SK-N-SH (cell line): ENCODE data around the gene VARS1. TPM values are rescaled to one million over a fixed set of nuclear protein-coding genes. Genes with fewer than 3 reads are reported as not detected.

Experiments used
- CTCF ChIA-PET: fragments of 300-600, 350-600 bp; formaldehyde crosslinking; extraction: SDS; loops from one replicate; lab custom pipeline; 2021; lab: Yijun Ruan, JAX
- POLR2A ChIA-PET: fragments of 350-600 bp; sonication (Branson Sonifier 250); formaldehyde crosslinking; extraction: SDS; loops from one replicate; lab custom pipeline; 2020; ENCODE audit warnings: antibody characterized with exemption, inconsistent platforms; lab: Yijun Ruan, JAX
- DNase-seq: peaks from one replicate; pipeline ENCODE4 v3.0.0; 2012
- H2AFZ ChIP-seq: fragments of 200-600 bp; sonication (generic); 2 replicates; pipeline ENCODE4 v1.8.1; 2016; ENCODE audit warnings: antibody characterized with exemption, mild to moderate bottlenecking, low read depth
- H3F3A ChIP-seq: fragments of 200-600 bp; sonication (generic); replicated peaks from 2 replicates; pipeline ENCODE3; 2016; ENCODE audit warnings: antibody characterized with exemption, mild to moderate bottlenecking; ENCODE audit not compliant: insufficient read depth
- H3K27ac ChIP-seq, 2 experiments: fragments of 200-500 bp in 1 of 2; fragments of 200-600 bp in 1 of 2; sonication (Bioruptor generic) in 1 of 2; sonication (generic), shearing (Covaris generic) in 1 of 2; 2 replicates each; pipeline versions ENCODE4 v1.5.1 to v1.6.1; 2014 to 2016; ENCODE audit warnings: low read depth in 2 of 2, inconsistent platforms in 1 of 2, low read length in 1 of 2, mild to moderate bottlenecking in 1 of 2, mixed read lengths in 1 of 2
- H3K27me3 ChIP-seq: fragments of 200-600 bp; sonication (generic), shearing (Covaris generic); 2 replicates; pipeline ENCODE4 v1.6.1; 2016; ENCODE audit warnings: mixed run types; ENCODE audit not compliant: insufficient read depth
- H3K36me3 ChIP-seq, 2 experiments: fragments of 200-500 bp in 1 of 2; fragments of 200-600 bp in 1 of 2; sonication (Bioruptor generic) in 1 of 2; sonication (generic) in 1 of 2; replicated peaks in 1 of 2; 2 replicates each; pipeline versions ENCODE3 to v1.5.1; 2014 to 2016; ENCODE audit warnings: low read length in 1 of 2, mild to moderate bottlenecking in 1 of 2; ENCODE audit not compliant: insufficient read depth in 2 of 2, control insufficient read depth in 1 of 2
- H3K4me1 ChIP-seq, 2 experiments: fragments of 200-500 bp in 1 of 2; fragments of 200-600 bp in 1 of 2; sonication (Bioruptor generic) in 1 of 2; sonication (generic), shearing (Covaris generic) in 1 of 2; 2 replicates each; pipeline versions ENCODE4 v1.5.1 to v1.6.1; 2014 to 2016; ENCODE audit warnings: low read depth in 1 of 2, low read length in 1 of 2, mixed run types in 1 of 2; ENCODE audit not compliant: insufficient read depth in 2 of 2, control insufficient read depth in 1 of 2
- H3K4me2 ChIP-seq: fragments of 200-600 bp; sonication (generic), shearing (Covaris generic); 2 replicates; pipeline ENCODE4 v1.6.1; 2017; ENCODE audit warnings: mixed run types
- H3K4me3 ChIP-seq, 2 experiments: fragments of 200-500 bp in 1 of 2; fragments of 200-600 bp in 1 of 2; sonication (Bioruptor generic) in 1 of 2; sonication (generic), shearing (Covaris generic) in 1 of 2; 2 replicates each; pipeline versions ENCODE4 v1.5.1 to v1.8.1; 2014 to 2016; ENCODE audit warnings: low read depth in 2 of 2, inconsistent platforms in 1 of 2, low read length in 1 of 2, mild to moderate bottlenecking in 1 of 2, mixed read lengths in 1 of 2, moderate library complexity in 1 of 2
- H3K79me2 ChIP-seq: fragments of 200-600 bp; sonication (generic); 2 replicates; pipeline ENCODE4 v1.8.1; 2017; ENCODE audit warnings: mild to moderate bottlenecking; ENCODE audit not compliant: insufficient read depth
- H3K9ac ChIP-seq: fragments of 200-600 bp; sonication (generic); 2 replicates; pipeline ENCODE4 v1.6.1; 2017; ENCODE audit warnings: mixed run types
- H3K9me2 ChIP-seq: fragments of 200-600 bp; sonication (generic); 2 replicates; pipeline ENCODE4 v1.6.1; 2017; ENCODE audit warnings: mixed run types
- H3K9me3 ChIP-seq: fragments of 200-600 bp; sonication (generic); 2 replicates; pipeline ENCODE4 v1.6.1; 2017; ENCODE audit warnings: mixed run types, mild to moderate bottlenecking, moderate library complexity
- H4K20me1 ChIP-seq: fragments of 200-600 bp; sonication (generic); 2 replicates; pipeline ENCODE4 v1.6.1; 2017; ENCODE audit warnings: mild to moderate bottlenecking, mixed run types; ENCODE audit not compliant: insufficient read depth
- CHD2 ChIP-seq: fragments of 150-350 bp; IDR thresholded peaks from 2 replicates; pipeline ENCODE4 v1.6.1; 2018; ENCODE audit warnings: low read length; ENCODE audit not compliant: partially characterized antibody
- EP300 ChIP-seq, 2 experiments: IDR thresholded peaks; 2 replicates each; pipeline versions ENCODE4 v1.4.0 to v1.6.1; 2012; ENCODE audit warnings: borderline replicate concordance in 1 of 2, low read depth in 1 of 2, low read length in 1 of 2
- EZH2phosphoT487 ChIP-seq: fragments of 200-600 bp; sonication (generic); IDR thresholded peaks from 2 replicates; pipeline ENCODE4 v1.6.1; 2017; ENCODE audit warnings: low read depth, mixed run types, mild to moderate bottlenecking, antibody characterized with exemption, moderate library complexity, borderline replicate concordance
- FOSL2 ChIP-seq: IDR thresholded peaks from 2 replicates; pipeline ENCODE4 v1.4.0; 2012; ENCODE audit warnings: low read depth, mild to moderate bottlenecking, moderate library complexity, borderline replicate concordance
- FOXM1 ChIP-seq: IDR thresholded peaks from 2 replicates; pipeline ENCODE4 v1.4.0; 2012; ENCODE audit warnings: low read depth, mild to moderate bottlenecking
- MEF2A ChIP-seq: IDR thresholded peaks from 2 replicates; pipeline ENCODE4 v1.4.0; 2012; ENCODE audit warnings: low read depth, borderline replicate concordance
- NFIC ChIP-seq: IDR thresholded peaks from 2 replicates; pipeline ENCODE4 v1.4.0; 2012; ENCODE audit warnings: borderline replicate concordance
- NRF1 ChIP-seq: IDR thresholded peaks from 2 replicates; pipeline ENCODE4 v1.6.1; 2012; ENCODE audit warnings: low read depth, mild to moderate bottlenecking, low read length
- POLR2AphosphoS5 ChIP-seq: IDR thresholded peaks from 2 replicates; pipeline ENCODE4 v1.6.1; 2012; ENCODE audit warnings: low read depth, low read length
- RAD21 ChIP-seq: IDR thresholded peaks from 2 replicates; pipeline ENCODE4 v1.6.1; 2012; ENCODE audit warnings: mild to moderate bottlenecking, low read length
- RFX5 ChIP-seq: IDR thresholded peaks from 2 replicates; pipeline ENCODE4 v1.6.1; 2012; ENCODE audit warnings: mild to moderate bottlenecking, improper control_type of control experiment, low read length
- RXRA ChIP-seq: IDR thresholded peaks from 2 replicates; pipeline ENCODE4 v1.4.0; 2012; ENCODE audit warnings: low read depth, mild to moderate bottlenecking, borderline replicate concordance
- TCF12 ChIP-seq: IDR thresholded peaks from 2 replicates; pipeline ENCODE4 v1.4.0; 2012
- TEAD4 ChIP-seq: IDR thresholded peaks from 2 replicates; pipeline ENCODE4 v1.4.0; 2012; ENCODE audit warnings: mild to moderate bottlenecking, borderline replicate concordance; ENCODE audit not compliant: insufficient read depth
- WGBS: methylation state at CpG from one replicate; pipeline ENCODE4 v1.1.6; 2017; ENCODE audit warnings: low lambda C conversion rate; 5-methylcytosine and 5-hydroxymethylcytosine counted together
- polyA plus RNA-seq, 3 experiments: library from polyadenylated mRNA; depleted of rRNA; stranded (reverse); fragments of >200 nt; gene quantifications; 2 replicates each; pipeline ENCODE4 v1.2.3, GENCODE V29; 2012
- TF ChIP-seq, protein P1 (sequence below): fragments of 150-350 bp; IDR thresholded peaks from 2 replicates; pipeline ENCODE4 v1.6.1; 2017; ENCODE audit warnings: antibody characterized with exemption, low read length, low read depth, borderline replicate concordance
- TF ChIP-seq, protein P2 (sequence below): IDR thresholded peaks from 2 replicates; pipeline ENCODE4 v1.4.0; 2012; ENCODE audit warnings: low read depth, borderline replicate concordance
- TF ChIP-seq, protein P3 (sequence below): IDR thresholded peaks from 2 replicates; pipeline ENCODE4 v1.4.0; 2012; ENCODE audit warnings: low read depth, borderline replicate concordance
- TF ChIP-seq, protein P4 (sequence below): fragments of 200-600 bp; sonication (generic); IDR thresholded peaks from 2 replicates; pipeline ENCODE4 v1.6.1; 2017; ENCODE audit warnings: antibody characterized with exemption, mild to moderate bottlenecking, moderate library complexity
- TF ChIP-seq, protein P5 (sequence below): IDR thresholded peaks from 2 replicates; pipeline ENCODE4 v1.4.0; 2012; ENCODE audit warnings: low read depth
- TF ChIP-seq, protein P6 (sequence below): IDR thresholded peaks from 2 replicates; pipeline ENCODE4 v1.6.1; 2012; ENCODE audit warnings: mild to moderate bottlenecking, low read depth, low read length, moderate library complexity

VARS1 gene
- polyA plus RNA-seq, 1 of the 3 experiments (the other 2 are of a cell fraction), result 35.1 TPM

DNA sequence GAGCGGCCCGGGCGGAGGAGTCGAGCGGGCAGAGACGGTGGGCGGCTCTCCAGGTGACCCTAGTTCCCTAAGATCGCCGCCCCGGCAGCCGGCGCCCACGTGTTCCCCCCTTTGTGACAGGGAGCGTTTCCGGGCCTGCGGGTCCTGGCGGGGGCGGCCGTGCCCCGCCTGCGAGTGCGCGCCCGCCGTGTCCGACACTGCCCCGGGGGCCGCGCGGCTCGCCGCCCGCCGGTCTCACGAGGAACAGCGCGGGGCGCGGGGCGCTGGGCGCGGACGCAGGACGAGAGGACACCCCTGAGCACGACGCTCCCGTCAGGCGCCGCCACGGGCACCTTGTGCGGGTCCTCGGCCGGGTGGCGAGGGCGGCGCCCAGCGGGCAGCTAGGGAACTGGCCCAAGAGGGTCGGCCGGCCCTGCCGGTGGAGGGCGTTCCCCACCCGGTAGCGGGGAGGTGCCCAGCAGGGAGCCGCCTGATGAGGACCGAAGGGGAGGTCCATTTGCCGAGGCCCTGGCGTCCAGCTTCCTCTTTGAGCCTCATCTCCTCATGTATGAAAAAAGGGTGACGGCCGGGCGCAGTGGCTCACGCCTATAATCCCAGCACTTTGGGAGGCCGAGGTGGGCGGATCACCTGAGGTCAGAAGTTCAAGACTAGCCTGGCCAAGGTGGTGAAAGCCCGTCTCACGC, at the start of gene VARS1 (continued):
- TF ChIP-seq, protein P1, sequence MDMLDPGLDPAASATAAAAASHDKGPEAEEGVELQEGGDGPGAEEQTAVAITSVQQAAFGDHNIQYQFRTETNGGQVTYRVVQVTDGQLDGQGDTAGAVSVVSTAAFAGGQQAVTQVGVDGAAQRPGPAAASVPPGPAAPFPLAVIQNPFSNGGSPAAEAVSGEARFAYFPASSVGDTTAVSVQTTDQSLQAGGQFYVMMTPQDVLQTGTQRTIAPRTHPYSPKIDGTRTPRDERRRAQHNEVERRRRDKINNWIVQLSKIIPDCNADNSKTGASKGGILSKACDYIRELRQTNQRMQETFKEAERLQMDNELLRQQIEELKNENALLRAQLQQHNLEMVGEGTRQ, result no peak
- TF ChIP-seq NFIC (no peak), CHD2 (no peak), MEF2A (no peak), RAD21 (peak; percentile 53), FOXM1 (no peak)
- TF ChIP-seq, protein P2, sequence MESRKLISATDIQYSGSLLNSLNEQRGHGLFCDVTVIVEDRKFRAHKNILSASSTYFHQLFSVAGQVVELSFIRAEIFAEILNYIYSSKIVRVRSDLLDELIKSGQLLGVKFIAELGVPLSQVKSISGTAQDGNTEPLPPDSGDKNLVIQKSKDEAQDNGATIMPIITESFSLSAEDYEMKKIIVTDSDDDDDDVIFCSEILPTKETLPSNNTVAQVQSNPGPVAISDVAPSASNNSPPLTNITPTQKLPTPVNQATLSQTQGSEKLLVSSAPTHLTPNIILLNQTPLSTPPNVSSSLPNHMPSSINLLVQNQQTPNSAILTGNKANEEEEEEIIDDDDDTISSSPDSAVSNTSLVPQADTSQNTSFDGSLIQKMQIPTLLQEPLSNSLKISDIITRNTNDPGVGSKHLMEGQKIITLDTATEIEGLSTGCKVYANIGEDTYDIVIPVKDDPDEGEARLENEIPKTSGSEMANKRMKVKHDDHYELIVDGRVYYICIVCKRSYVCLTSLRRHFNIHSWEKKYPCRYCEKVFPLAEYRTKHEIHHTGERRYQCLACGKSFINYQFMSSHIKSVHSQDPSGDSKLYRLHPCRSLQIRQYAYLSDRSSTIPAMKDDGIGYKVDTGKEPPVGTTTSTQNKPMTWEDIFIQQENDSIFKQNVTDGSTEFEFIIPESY, result no peak
- TF ChIP-seq, protein P3, sequence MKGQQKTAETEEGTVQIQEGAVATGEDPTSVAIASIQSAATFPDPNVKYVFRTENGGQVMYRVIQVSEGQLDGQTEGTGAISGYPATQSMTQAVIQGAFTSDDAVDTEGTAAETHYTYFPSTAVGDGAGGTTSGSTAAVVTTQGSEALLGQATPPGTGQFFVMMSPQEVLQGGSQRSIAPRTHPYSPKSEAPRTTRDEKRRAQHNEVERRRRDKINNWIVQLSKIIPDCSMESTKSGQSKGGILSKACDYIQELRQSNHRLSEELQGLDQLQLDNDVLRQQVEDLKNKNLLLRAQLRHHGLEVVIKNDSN, result peak; percentile 65; the same call in 1 of the 2 replicates

DNA sequence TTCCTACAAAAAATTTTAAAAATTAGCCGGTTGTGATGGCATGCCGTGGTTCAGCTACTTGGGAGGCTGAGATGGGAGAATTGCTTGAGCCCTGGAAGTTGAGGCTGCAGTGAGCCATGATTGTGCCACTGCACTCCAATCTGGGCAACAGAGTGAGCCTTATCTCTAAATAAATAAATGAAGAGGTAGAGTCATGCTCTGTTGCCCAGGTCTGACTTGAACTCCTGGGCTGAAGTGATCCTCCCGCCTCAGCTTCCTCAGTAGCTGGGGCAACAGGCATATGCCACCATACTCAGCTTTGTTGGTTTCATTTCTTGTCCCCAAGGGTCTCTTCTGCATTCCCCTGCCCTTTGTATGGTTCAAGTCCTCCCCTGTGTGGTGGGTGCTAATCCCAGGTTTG, 49.0 kb upstream of the VARS1 start:
- Histone ChIP-seq H3K4me3 (no peak overlapping the region), H3K9ac (no peak overlapping the region), H4K20me1 (peaks cover 15% of the 10 kb centered on the region), H3K27ac (no peak overlapping the region), H3K4me2 (no peak overlapping the region), H3F3A (peaks cover 39% of the 10 kb centered on the region), H3K79me2 (no peaks in the 10 kb centered on the region), H3K27me3 (no peaks in the 10 kb centered on the region), H3K9me3 (no peaks in the 10 kb centered on the region), H3K9me2 (no peaks in the 10 kb centered on the region), H3K4me1 (no peaks in the 10 kb centered on the region), H2AFZ (no peak overlapping the region), H3K36me3 (peaks cover 4 to 16% of the 10 kb centered on the region in 2 experiments)
- ChIA-PET POLR2A (interaction anchor here (0.6 kb wide), 1 partner anchor 105 kb away, joined by 3 read pairs; the partner anchor contains the start of gene MSH5), CTCF (interaction anchor here (1.3 kb wide), 1 partner anchor 19 kb away, joined by 3 read pairs; no protein-coding TSS in a partner anchor)
- WGBS, result 97% methylated on average over 3 of the region's 3 CpGs
- no peak for DNase-seq
- TF ChIP-seq EZH2phosphoT487 (no peak), TEAD4 (no peak), POLR2AphosphoS5 (no peak), RAD21 (no peak), NRF1 (no peak), FOSL2 (no peak), RFX5 (no peak), RXRA (no peak), FOXM1 (no peak), EP300 (IDR thresholded peaks at IDR 0.05; ENCODE audit: borderline replicate concordance in 1 of 2, low read depth in 1 of 2, low read length in 1 of 2) (no peak), TCF12 (no peak)
- TF ChIP-seq, protein P4, sequence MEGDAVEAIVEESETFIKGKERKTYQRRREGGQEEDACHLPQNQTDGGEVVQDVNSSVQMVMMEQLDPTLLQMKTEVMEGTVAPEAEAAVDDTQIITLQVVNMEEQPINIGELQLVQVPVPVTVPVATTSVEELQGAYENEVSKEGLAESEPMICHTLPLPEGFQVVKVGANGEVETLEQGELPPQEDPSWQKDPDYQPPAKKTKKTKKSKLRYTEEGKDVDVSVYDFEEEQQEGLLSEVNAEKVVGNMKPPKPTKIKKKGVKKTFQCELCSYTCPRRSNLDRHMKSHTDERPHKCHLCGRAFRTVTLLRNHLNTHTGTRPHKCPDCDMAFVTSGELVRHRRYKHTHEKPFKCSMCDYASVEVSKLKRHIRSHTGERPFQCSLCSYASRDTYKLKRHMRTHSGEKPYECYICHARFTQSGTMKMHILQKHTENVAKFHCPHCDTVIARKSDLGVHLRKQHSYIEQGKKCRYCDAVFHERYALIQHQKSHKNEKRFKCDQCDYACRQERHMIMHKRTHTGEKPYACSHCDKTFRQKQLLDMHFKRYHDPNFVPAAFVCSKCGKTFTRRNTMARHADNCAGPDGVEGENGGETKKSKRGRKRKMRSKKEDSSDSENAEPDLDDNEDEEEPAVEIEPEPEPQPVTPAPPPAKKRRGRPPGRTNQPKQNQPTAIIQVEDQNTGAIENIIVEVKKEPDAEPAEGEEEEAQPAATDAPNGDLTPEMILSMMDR, result no peak
- TF ChIP-seq, protein P5, sequence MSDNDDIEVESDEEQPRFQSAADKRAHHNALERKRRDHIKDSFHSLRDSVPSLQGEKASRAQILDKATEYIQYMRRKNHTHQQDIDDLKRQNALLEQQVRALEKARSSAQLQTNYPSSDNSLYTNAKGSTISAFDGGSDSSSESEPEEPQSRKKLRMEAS, result no peak
- TF ChIP-seq, protein P6, sequence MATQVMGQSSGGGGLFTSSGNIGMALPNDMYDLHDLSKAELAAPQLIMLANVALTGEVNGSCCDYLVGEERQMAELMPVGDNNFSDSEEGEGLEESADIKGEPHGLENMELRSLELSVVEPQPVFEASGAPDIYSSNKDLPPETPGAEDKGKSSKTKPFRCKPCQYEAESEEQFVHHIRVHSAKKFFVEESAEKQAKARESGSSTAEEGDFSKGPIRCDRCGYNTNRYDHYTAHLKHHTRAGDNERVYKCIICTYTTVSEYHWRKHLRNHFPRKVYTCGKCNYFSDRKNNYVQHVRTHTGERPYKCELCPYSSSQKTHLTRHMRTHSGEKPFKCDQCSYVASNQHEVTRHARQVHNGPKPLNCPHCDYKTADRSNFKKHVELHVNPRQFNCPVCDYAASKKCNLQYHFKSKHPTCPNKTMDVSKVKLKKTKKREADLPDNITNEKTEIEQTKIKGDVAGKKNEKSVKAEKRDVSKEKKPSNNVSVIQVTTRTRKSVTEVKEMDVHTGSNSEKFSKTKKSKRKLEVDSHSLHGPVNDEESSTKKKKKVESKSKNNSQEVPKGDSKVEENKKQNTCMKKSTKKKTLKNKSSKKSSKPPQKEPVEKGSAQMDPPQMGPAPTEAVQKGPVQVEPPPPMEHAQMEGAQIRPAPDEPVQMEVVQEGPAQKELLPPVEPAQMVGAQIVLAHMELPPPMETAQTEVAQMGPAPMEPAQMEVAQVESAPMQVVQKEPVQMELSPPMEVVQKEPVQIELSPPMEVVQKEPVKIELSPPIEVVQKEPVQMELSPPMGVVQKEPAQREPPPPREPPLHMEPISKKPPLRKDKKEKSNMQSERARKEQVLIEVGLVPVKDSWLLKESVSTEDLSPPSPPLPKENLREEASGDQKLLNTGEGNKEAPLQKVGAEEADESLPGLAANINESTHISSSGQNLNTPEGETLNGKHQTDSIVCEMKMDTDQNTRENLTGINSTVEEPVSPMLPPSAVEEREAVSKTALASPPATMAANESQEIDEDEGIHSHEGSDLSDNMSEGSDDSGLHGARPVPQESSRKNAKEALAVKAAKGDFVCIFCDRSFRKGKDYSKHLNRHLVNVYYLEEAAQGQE, result no peak
